GM12878 (cell line): ENCODE measurements around the gene CAMK4. TPM values are rescaled to one million over a fixed set of nuclear protein-coding genes. Genes with fewer than 3 reads are reported as not detected.

ENCODE experiments used
- ATAC-seq: fragments of 200-7000 bp; cut with Tn5 transposase; 3 replicates; pipeline ENCODE4 v1.9.1; 2020; ENCODE audit warnings: mild to moderate bottlenecking, moderate library complexity
- BruUV-seq: library from RNA; stranded (reverse); fragments of 400-500 nt; replicated peaks from 2 replicates; lab custom pipeline; 2021; lab: Mats Ljungman, UMichigan
- CTCF ChIA-PET: fragments of 300-600 bp; sonication (Branson Sonifier 250); formaldehyde crosslinking; extraction: SDS; loops from one replicate; lab custom pipeline; 2021; ENCODE audit warnings: inconsistent platforms; lab: Yijun Ruan, JAX
- POLR2A ChIA-PET: fragments of 350-600 bp; formaldehyde crosslinking; extraction: SDS; loops from one replicate; lab custom pipeline; 2021; ENCODE audit warnings: inconsistent platforms; lab: Charles Lee
- RAD21 ChIA-PET: fragments of 300-600 bp; sonication (Branson Sonifier 250); formaldehyde crosslinking; loops from one replicate; lab custom pipeline; 2023; ENCODE audit warnings: antibody characterized with exemption; ENCODE audit not compliant: unreplicated experiment; lab: Charles Lee
- SMC1A ChIA-PET: fragments of 300-600 bp; sonication (Branson Sonifier 250); formaldehyde crosslinking; loops from one replicate; lab custom pipeline; 2023; ENCODE audit not compliant: unreplicated experiment, uncharacterized antibody; lab: Charles Lee
- DNase-seq: peaks from one replicate; pipeline ENCODE4 v3.0.0-alpha.2; 2011; ENCODE audit warnings: low read depth, low spot score
- FAIRE-seq: peaks from 3 replicates; lab custom pipeline; 2011; peaks lifted over from hg19 to GRCh38; lab: Jason Lieb, UNC
- H2AFZ ChIP-seq: 2 replicates; pipeline ENCODE4 v1.6.0; 2011; ENCODE audit warnings: low read depth, low read length, control low read depth; ENCODE audit not compliant: control insufficient read depth
- H3K27ac ChIP-seq: 2 replicates; pipeline ENCODE4 v1.5.1; 2011; ENCODE audit warnings: control low read depth; ENCODE audit not compliant: control insufficient read depth, insufficient read depth
- H3K27me3 ChIP-seq, 2 experiments: replicated peaks in 1 of 2; 2 replicates each; pipeline versions ENCODE4 v1.6.0 to v1.6.1; 2011; ENCODE audit warnings: low read length in 1 of 2; ENCODE audit not compliant: control insufficient read depth in 2 of 2, insufficient read depth in 2 of 2
- H3K36me3 ChIP-seq, 2 experiments: 2 replicates each; pipeline ENCODE4 v1.5.1; 2011; ENCODE audit warnings: low read length in 1 of 2; ENCODE audit not compliant: control insufficient read depth in 2 of 2, insufficient read depth in 2 of 2
- H3K4me1 ChIP-seq: 2 replicates; pipeline ENCODE4 v1.6.1; 2011; ENCODE audit warnings: mild to moderate bottlenecking, low read length, moderate library complexity, mixed read lengths; ENCODE audit not compliant: control insufficient read depth, insufficient read depth
- H3K4me2 ChIP-seq: 2 replicates; pipeline ENCODE4 v1.6.0; 2011; ENCODE audit warnings: control low read depth; ENCODE audit not compliant: control insufficient read depth, insufficient read depth
- H3K4me3 ChIP-seq: fragments of 200-600 bp; sonication (generic); 2 replicates; pipeline ENCODE4 v1.5.1; 2016
- H3K79me2 ChIP-seq: 2 replicates; pipeline ENCODE4 v1.6.0; 2011; ENCODE audit warnings: low read length; ENCODE audit not compliant: control insufficient read depth, insufficient read depth
- H3K9ac ChIP-seq: 2 replicates; pipeline ENCODE4 v1.8.0; 2011; ENCODE audit warnings: low read length, control low read depth, mixed read lengths; ENCODE audit not compliant: control insufficient read depth, insufficient read depth
- H3K9me3 ChIP-seq: replicated peaks from 3 replicates; pipeline ENCODE4 v1.5.1; 2011; ENCODE audit warnings: mild to moderate bottlenecking, low read length; ENCODE audit not compliant: control insufficient read depth, insufficient read depth
- H4K20me1 ChIP-seq: 2 replicates; pipeline ENCODE4 v1.6.0; 2011; ENCODE audit not compliant: control insufficient read depth, insufficient read depth
- BACH1 ChIP-seq: fragments of 450-650 bp; IDR thresholded peaks from 2 replicates; pipeline ENCODE4 v1.6.1; 2017; ENCODE audit warnings: mild to moderate bottlenecking, borderline replicate concordance
- EED ChIP-seq: sonication (generic); IDR thresholded peaks from 2 replicates; pipeline ENCODE4 v1.6.1; 2016; ENCODE audit warnings: antibody characterized with exemption, low read depth
- IKZF2 ChIP-seq, 2 experiments: fragments of 450-650 bp; IDR thresholded peaks; 2 replicates each; pipeline ENCODE4 v1.6.1; 2017; ENCODE audit warnings: mild to moderate bottlenecking in 2 of 2, moderate library complexity in 2 of 2
- NFIC ChIP-seq: IDR thresholded peaks from 2 replicates; pipeline ENCODE4 v1.6.1; 2012; ENCODE audit warnings: low read depth, mild to moderate bottlenecking, inconsistent platforms, low read length, moderate library complexity
- NRF1 ChIP-seq: conservative IDR thresholded peaks from 2 replicates; pipeline ENCODE4 v1.6.1; 2011; ENCODE audit warnings: mild to moderate bottlenecking, low read depth, low read length, improper control_type of control experiment
- SIX5 ChIP-seq: IDR thresholded peaks from 2 replicates; pipeline ENCODE4 v1.6.1; 2011; ENCODE audit warnings: mild to moderate bottlenecking, low read depth, low read length, moderate library complexity; ENCODE audit not compliant: severe bottlenecking
- WRNIP1 ChIP-seq: IDR thresholded peaks from 2 replicates; pipeline ENCODE4 v1.6.1; 2011; ENCODE audit warnings: low read depth, low read length, improper control_type of control experiment, borderline replicate concordance
- ZNF207 ChIP-seq: fragments of 450-650 bp; IDR thresholded peaks from 2 replicates; pipeline ENCODE4 v1.6.1; 2014; ENCODE audit warnings: antibody characterized with exemption, mild to moderate bottlenecking, borderline replicate concordance
- ZNF384 ChIP-seq: IDR thresholded peaks from 2 replicates; pipeline ENCODE4 v1.6.1; 2012; ENCODE audit warnings: low read depth, mild to moderate bottlenecking, low read length, improper control_type of control experiment, borderline replicate concordance
- WGBS: methylation state at CpG from one replicate; pipeline ENCODE4 v1.1.6; 2016; ENCODE audit warnings: low lambda C conversion rate; ENCODE audit not compliant: insufficient replicate concordance, insufficient coverage; ENCODE audit errors: missing lambda C conversion rate; 5-methylcytosine and 5-hydroxymethylcytosine counted together
- in situ Hi-C: fragments of 300-500 bp; cut with MboI; formaldehyde crosslinking; loops from 9 replicates; pipeline ENCODE4 v1.14.3; 2018; ENCODE audit warnings: mixed read lengths
- intact Hi-C: fragments of 100-400 bp; cut with micrococcal nuclease; formaldehyde crosslinking; loops from one replicate; pipeline ENCODE4 v1.14.2; 2022; ENCODE audit not compliant: unreplicated experiment
- polyA plus RNA-seq, 11 experiments: library from polyadenylated mRNA; depleted of rRNA in 4 of 11; unstranded in 6 of 11; stranded (reverse) in 5 of 11; fragments of >200 nt; fragmentation: Nextera tagmentation in 4 of 11; fragmentation: Illumina TruSeq in 1 of 11; extraction: Ambion mirVana in 4 of 11; extraction: Trizol in 1 of 11; gene quantifications; 1 replicate in 1 of 11; 2 replicates in 10 of 11; pipeline versions ENCODE4 v1.2.1 to v1.2.3, GENCODE V29; 2011 to 2016; ENCODE audit warnings: inconsistent platforms in 2 of 11, missing spikeins in 2 of 11, low read depth in 1 of 11
- total RNA-seq, 4 experiments: library from RNA; depleted of rRNA in 3 of 4; stranded (reverse); fragments of >200 nt in 3 of 4; fragmentation: Illumina TruSeq in 1 of 4; extraction: Trizol in 1 of 4; gene quantifications; 2 replicates each; pipeline versions ENCODE4 v1.2.1 to v1.2.3, GENCODE V29; 2013 to 2021
- TF ChIP-seq, protein P1 (sequence below): fragments of 450-650 bp; formaldehyde crosslinking; IDR thresholded peaks from 2 replicates; pipeline ENCODE4 v1.4.0; 2020; ENCODE audit warnings: mild to moderate bottlenecking, moderate library complexity
- TF ChIP-seq, protein P2 (sequence below): fragments of 450-650 bp; formaldehyde crosslinking; IDR thresholded peaks from 2 replicates; pipeline ENCODE4 v1.5.0; 2022; ENCODE audit warnings: mild to moderate bottlenecking, missing genetic modification characterization

Gene CAMK4
- total and polyA plus RNA-seq, 10 of the 15 experiments (the other 5 are each of a cell fraction or from before 2014, with no cell fraction given): 13.3 to 51.9 (median 35.3) TPM

DNA sequence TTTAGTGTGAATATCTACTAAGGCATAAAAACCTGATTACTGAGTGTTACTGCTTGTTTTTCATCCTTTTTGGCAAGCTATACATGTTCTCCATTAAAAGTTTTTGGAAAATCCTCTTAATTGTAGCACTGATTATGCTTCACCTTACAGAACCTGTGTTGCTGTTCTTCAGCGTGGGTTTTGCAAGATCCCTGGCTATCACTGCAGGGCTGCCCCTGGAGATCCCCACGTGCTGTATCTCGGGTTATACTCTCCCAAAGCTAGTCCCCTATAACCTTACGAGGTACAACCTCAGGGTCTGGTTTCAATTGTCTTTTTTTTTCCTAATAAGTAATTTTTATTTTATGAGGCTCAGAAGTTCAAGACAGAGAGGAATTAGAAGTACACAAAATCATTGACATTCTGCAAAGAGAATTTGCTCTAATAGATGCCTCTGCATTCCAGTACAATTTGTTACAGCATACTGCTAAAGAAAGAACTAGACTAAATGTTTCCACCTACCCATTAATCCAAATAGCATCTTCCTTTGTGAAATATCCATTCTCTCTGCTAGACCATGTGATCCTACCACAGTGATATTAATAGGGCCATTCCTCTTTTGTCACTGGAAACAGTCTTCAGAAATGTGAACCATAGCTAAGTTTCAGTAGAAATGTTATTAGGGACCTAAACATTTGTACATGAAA is 25.8 kb upstream of the CAMK4 start (continued):
- TF ChIP-seq, protein P1, sequence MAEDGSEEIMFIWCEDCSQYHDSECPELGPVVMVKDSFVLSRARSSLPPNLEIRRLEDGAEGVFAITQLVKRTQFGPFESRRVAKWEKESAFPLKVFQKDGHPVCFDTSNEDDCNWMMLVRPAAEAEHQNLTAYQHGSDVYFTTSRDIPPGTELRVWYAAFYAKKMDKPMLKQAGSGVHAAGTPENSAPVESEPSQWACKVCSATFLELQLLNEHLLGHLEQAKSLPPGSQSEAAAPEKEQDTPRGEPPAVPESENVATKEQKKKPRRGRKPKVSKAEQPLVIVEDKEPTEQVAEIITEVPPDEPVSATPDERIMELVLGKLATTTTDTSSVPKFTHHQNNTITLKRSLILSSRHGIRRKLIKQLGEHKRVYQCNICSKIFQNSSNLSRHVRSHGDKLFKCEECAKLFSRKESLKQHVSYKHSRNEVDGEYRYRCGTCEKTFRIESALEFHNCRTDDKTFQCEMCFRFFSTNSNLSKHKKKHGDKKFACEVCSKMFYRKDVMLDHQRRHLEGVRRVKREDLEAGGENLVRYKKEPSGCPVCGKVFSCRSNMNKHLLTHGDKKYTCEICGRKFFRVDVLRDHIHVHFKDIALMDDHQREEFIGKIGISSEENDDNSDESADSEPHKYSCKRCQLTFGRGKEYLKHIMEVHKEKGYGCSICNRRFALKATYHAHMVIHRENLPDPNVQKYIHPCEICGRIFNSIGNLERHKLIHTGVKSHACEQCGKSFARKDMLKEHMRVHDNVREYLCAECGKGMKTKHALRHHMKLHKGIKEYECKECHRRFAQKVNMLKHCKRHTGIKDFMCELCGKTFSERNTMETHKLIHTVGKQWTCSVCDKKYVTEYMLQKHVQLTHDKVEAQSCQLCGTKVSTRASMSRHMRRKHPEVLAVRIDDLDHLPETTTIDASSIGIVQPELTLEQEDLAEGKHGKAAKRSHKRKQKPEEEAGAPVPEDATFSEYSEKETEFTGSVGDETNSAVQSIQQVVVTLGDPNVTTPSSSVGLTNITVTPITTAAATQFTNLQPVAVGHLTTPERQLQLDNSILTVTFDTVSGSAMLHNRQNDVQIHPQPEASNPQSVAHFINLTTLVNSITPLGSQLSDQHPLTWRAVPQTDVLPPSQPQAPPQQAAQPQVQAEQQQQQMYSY (CRISPR knock-in tag): no peak
- no peak for TF ChIP-seq SIX5
- TF ChIP-seq WRNIP1: no peak
- TF ChIP-seq EED: no peak
- TF ChIP-seq BACH1: no peak

DNA sequence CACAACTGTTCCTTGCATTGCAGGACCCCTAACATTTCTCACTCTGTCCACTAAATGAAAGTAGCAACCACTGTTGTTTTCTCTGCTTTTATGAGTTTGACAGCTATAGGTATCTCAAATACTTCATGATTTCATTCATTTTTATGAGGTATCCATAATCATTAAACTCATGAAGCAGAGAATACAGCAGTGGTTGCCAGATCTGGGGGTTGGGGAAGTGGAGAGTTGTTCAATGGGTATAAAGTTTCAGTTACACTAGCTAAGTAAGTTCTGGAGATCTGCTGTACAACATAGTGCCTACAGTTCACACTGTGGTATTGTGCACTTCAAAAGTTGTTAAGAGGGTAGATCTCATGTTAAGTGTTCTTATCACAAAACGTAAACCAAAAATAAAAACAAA is 23.4 kb upstream of the CAMK4 start:
- H4K20me1 ChIP-seq: no peaks in the 10 kb centered on the region
- H3K27me3 ChIP-seq: no peaks in the 10 kb centered on the region
- ATAC-seq (peak; percentile 70), DNase-seq (no peak), FAIRE-seq (no peak)
- H3K79me2 ChIP-seq: no peaks in the 10 kb centered on the region
- POLR2A ChIA-PET: interaction anchor here (0.6 to 1.3 kb wide), 3 partner anchors 11 to 133 kb away, joined by 3 to 4 read pairs (median 4); partner anchors contain the start of gene CAMK4
- no TSS peak for BruUV-seq
- no peak overlapping the region for H3K4me2 ChIP-seq
- RAD21 ChIA-PET: interaction anchor here (0.8 to 2.8 kb wide), 6 partner anchors 10 to 445 kb away, joined by 3 to 7 read pairs (median 3); no protein-coding TSS in a partner anchor
- H3K36me3 ChIP-seq: no peaks in the 10 kb centered on the region
- H3K27ac ChIP-seq: no peak overlapping the region
- no peak overlapping the region for H3K4me3 ChIP-seq
- intact Hi-C loops: no loop called here
- peaks cover 13% of the 10 kb centered on the region for H3K4me1 ChIP-seq
- no peak overlapping the region for H3K9ac ChIP-seq
- 93% methylated on average over 1 of the region's 1 CpG for WGBS
- no peak overlapping the region; the same call in 1 of the 2 replicates for H2AFZ ChIP-seq
- H3K9me3 ChIP-seq: no peaks in the 10 kb centered on the region
- CTCF ChIA-PET: interaction anchor here (0.8 to 2.8 kb wide), 8 partner anchors 10 to 77 kb away, joined by 3 to 12 read pairs (median 4); no protein-coding TSS in a partner anchor
- in situ Hi-C loops: no loop called here
- SMC1A ChIA-PET: interaction anchor here (1.0 to 3.7 kb wide), 14 partner anchors 9 to 78 kb away, joined by 3 to 17 read pairs (median 4); partner anchors contain the start of gene CAMK4
- TF ChIP-seq, protein P2, sequence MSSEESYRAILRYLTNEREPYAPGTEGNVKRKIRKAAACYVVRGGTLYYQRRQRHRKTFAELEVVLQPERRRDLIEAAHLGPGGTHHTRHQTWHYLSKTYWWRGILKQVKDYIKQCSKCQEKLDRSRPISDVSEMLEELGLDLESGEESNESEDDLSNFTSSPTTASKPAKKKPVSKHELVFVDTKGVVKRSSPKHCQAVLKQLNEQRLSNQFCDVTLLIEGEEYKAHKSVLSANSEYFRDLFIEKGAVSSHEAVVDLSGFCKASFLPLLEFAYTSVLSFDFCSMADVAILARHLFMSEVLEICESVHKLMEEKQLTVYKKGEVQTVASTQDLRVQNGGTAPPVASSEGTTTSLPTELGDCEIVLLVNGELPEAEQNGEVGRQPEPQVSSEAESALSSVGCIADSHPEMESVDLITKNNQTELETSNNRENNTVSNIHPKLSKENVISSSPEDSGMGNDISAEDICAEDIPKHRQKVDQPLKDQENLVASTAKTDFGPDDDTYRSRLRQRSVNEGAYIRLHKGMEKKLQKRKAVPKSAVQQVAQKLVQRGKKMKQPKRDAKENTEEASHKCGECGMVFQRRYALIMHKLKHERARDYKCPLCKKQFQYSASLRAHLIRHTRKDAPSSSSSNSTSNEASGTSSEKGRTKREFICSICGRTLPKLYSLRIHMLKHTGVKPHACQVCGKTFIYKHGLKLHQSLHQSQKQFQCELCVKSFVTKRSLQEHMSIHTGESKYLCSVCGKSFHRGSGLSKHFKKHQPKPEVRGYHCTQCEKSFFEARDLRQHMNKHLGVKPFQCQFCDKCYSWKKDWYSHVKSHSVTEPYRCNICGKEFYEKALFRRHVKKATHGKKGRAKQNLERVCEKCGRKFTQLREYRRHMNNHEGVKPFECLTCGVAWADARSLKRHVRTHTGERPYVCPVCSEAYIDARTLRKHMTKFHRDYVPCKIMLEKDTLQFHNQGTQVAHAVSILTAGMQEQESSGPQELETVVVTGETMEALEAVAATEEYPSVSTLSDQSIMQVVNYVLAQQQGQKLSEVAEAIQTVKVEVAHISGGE (CRISPR knock-in tag): no peak
- no peak for TF ChIP-seq NRF1
- TF ChIP-seq ZNF207: no peak
- no peak for TF ChIP-seq NFIC
- TF ChIP-seq IKZF2 (IDR thresholded peaks at IDR 0.05): no peak
- no peak for TF ChIP-seq ZNF384
